GM13976 (cell line): ENCODE data around the gene CSAD.
A peak's percentile ranks its signal among the peaks of the same experiment; 100 is the strongest.

ENCODE experiments used
- DNase-seq: peaks from one replicate; pipeline ENCODE4 v3.0.0; 2012; ENCODE audit warnings: low spot score
- in situ Hi-C: fragments of 300-500 bp; cut with MboI; formaldehyde crosslinking; loops from one replicate; pipeline ENCODE4 v1.12.0; 2022; ENCODE audit warnings: low sequenced_read_pairs, mixed read lengths, inconsistent platforms; ENCODE audit not compliant: unreplicated experiment
- TF ChIP-seq, protein P1 (sequence below): IDR thresholded peaks from 2 replicates; pipeline ENCODE4 v1.5.1; 2012; ENCODE audit warnings: borderline replicate concordance, mild to moderate bottlenecking; ENCODE audit not compliant: insufficient read depth; ENCODE audit errors: extremely low read depth, missing control alignments, control extremely low read depth

CSAD gene

DNA sequence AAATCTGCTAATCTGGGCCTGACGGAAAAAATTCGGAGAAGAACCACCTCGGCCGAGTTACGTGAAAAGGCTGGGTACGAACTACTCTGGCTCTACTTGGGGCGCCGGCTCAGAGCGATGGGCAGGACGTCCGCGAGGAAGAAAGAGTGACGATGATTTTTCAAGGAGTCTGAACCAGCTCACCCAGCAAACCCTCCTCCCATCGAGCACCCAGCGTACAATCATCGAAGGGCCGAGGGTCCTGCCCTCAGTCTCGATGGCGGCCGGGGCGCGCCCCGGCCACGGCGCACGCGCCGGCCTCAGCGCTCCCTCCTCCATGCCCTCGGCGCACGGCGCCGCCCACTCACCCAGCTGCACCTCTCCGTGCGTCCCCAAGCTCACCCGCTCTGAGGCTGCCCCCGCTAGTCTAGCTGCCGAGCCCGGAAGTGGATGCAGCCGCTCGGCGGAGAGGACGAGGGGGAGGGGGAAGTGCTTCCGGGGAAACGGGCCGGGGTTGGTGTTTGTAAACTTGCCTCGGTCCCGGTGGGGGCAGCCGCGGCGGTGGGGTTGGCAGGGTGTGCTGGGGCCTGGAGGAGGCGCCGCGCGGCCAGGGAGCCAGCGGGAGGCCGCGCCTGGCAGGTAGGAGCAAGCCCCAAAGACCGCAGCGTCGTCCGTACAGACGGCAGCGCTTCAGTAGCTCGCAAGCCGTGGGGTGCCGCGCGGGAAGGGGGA, at the start of gene CSAD, which contains the start of gene ZNF740:
Gene CSAD (minus strand): TSS at position 706 of the 711 bp plus-strand sequence. CDS start 7,455 bp downstream, outside the sequence.
Gene ZNF740 (plus strand): TSS at position 503 of the 711 bp plus-strand sequence. CDS start 1,262 bp downstream, outside the sequence.
- in situ Hi-C loops: no loop called here
- TF ChIP-seq, protein P1, sequence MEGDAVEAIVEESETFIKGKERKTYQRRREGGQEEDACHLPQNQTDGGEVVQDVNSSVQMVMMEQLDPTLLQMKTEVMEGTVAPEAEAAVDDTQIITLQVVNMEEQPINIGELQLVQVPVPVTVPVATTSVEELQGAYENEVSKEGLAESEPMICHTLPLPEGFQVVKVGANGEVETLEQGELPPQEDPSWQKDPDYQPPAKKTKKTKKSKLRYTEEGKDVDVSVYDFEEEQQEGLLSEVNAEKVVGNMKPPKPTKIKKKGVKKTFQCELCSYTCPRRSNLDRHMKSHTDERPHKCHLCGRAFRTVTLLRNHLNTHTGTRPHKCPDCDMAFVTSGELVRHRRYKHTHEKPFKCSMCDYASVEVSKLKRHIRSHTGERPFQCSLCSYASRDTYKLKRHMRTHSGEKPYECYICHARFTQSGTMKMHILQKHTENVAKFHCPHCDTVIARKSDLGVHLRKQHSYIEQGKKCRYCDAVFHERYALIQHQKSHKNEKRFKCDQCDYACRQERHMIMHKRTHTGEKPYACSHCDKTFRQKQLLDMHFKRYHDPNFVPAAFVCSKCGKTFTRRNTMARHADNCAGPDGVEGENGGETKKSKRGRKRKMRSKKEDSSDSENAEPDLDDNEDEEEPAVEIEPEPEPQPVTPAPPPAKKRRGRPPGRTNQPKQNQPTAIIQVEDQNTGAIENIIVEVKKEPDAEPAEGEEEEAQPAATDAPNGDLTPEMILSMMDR: no peak
- DNase-seq: peak; percentile 99

GRCh38 chr12:53230108-53230845, 49.6 kb upstream of the CSAD start:
- TF ChIP-seq, protein P1: no peak
- in situ Hi-C loops: no loop called here
- DNase-seq: no peak

- TF ChIP-seq, protein P1: no peak
- no peak for DNase-seq
- in situ Hi-C loops: no loop called here
Observed at GRCh38 chr12:53229454-53229853, 48.7 kb upstream of the CSAD start.

DNA sequence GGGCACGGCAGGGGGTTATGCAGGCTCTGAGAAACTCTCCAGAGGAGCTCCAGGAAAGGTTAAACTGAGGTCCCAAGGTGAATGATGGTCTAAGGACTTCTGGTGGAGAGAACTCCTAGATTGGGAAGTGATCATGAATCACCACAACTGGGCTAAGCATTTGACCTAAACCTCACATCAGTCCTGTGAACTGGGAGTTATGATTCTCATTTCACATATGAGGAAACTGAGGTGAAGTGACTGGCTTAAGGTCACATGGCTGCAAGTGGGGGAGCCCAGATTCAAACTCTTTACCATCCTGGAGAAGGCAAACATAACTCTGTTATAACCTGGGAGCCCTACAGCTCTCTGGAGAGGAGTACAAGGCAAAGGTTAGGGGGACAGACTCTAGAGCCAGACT, 47.1 kb upstream of the CSAD start:
- no peak for DNase-seq
- in situ Hi-C loops: no loop called here
- TF ChIP-seq, protein P1: no peak

GRCh38 chr12:53227341-53227740, 46.6 kb upstream of the CSAD start:
- no peak for DNase-seq
- in situ Hi-C loops: no loop called here
- TF ChIP-seq, protein P1: no peak

DNA sequence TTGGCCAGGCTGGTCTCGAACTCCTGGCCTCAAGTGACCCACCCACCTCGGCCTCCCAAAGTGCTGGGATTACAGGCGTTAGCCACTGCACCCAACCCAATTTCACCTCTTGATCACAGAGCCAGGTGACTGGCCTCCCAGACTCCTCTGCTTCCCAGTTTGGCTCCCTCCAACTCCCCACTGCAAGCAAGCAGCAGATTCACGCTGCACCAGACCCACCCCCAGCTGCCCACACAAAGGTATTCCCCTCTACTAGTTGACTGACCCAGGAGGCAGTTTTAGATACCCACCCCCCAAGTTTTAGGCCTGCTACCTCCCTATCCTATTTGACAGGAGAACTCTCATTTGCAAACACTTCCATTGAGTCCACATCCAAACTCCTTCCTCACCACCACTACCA, 46.1 kb upstream of the CSAD start:
- in situ Hi-C loops: no loop called here
- TF ChIP-seq, protein P1: no peak

More for the DNA sequence above, 46.1 kb upstream of the CSAD start:
- no peak for DNase-seq
